Heart left ventricle (tissue), 13 donors: ENCODE measurements around the gene FKBP7.

Experiments
- CTCF ChIP-seq, 12 donors: fragments of 200-600 bp; sonication (generic) in 4 of 12; IDR thresholded peaks; one replicate each; pipeline versions ENCODE4 v1.5.0 to v1.8.0; 2018 to 2022; ENCODE audit warnings: antibody characterized with exemption in 12 of 12, mild to moderate bottlenecking in 5 of 12
- POLR2A ChIP-seq, 2 donors: fragments of 450-650 bp; IDR thresholded peaks; one replicate each; pipeline ENCODE4 v1.6.1; 2017; ENCODE audit warnings: antibody characterized with exemption in 2 of 2, mild to moderate bottlenecking in 2 of 2, moderate library complexity in 2 of 2
- donor health status: ischemic (EF 13 %, LVEDD 7.1; RV severe dilation, severe dysfunction).
- donor health status: DM: no; HTN: yes; CAD: no.
- donor health status: DM: no; HTN: no; CAD: no.
- donor health status: ischemic (EF 25% LVEDD 6.9; RV normal size, moderate dysfunction).
- donor health status: ischemic (EF 25% LVEDD 5.7; RV mildly dilated, moderate dysfunction).
- donor health status: ischemic (EF 35%, LVEDD 5.7; RV mildly dilated, moderate dysfunction).
- donor health status: nonischemic (EF 11% LVEDD 7.7; RV severe dilation, severe dysfunction).
- donor health status: DM: yes; HTN: yes; CAD: no.
- donor health status: PGD.
- donor health status: ischemic (EF 29% LVEDD 5.4; RV normal size, mild dysfunction).
- donor health status: nonischemic (EF 23%, LVEDD 6.1; RV moderate dilation, normal function).

GRCh38 chr2:178506101-178506500 is 27.7 kb upstream of the FKBP7 start:
- no peak for TF ChIP-seq POLR2A (IDR thresholded peaks at IDR 0.05)
- no peak for TF ChIP-seq CTCF (IDR thresholded peaks at IDR 0.05)
